NCI-H146 treated with DMSO at 0.1 percent for 48 hours (cell line): Measurements from ENCODE around the gene NUDT21.
"Not testable (repeated sequence)": the region's sequence is repeated elsewhere in the genome, so short reads cannot be mapped to it uniquely, and the experiment has no call there.

Source experiments
- DNase-seq: peaks from one replicate; lab custom pipeline; 2025; ENCODE audit not compliant: unreplicated experiment; lab: John Stamatoyannopoulos, UW

The NUDT21 gene

GRCh38 chr16:56450986-56451752, at the start of gene NUDT21, which contains the start of gene OGFOD1:
Gene NUDT21 (minus strand): TSS chr16:56451332. CDS start chr16:56451202, 130 bp downstream.
Gene OGFOD1 (plus strand): TSS chr16:56451554. CDS start chr16:56451613, 59 bp downstream.
- peak; percentile 95 for DNase-seq

DNA sequence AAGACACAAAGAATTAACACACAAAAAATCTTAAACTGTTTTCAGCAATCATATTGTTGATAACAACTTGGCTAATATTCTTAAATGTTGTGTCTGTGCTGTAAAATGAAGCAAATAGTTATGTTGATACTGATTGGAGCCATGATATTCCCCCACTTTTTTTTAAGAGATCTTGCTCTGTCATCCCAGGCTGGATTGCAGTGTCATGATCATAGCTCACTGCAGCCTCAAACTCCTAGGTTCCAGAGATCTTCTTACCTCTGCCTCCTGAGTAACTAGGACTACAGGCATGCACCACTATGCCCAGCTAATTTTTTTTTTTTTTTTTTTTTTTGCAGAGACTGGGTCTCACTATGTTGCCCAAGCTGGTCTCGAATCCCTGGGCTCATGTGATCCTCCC, 42.7 kb upstream of the NUDT21 start:
- DNase-seq: no peak

- no peak for DNase-seq
Measured at GRCh38 chr16:56493126-56493525, 42.0 kb upstream of the NUDT21 start.

DNA sequence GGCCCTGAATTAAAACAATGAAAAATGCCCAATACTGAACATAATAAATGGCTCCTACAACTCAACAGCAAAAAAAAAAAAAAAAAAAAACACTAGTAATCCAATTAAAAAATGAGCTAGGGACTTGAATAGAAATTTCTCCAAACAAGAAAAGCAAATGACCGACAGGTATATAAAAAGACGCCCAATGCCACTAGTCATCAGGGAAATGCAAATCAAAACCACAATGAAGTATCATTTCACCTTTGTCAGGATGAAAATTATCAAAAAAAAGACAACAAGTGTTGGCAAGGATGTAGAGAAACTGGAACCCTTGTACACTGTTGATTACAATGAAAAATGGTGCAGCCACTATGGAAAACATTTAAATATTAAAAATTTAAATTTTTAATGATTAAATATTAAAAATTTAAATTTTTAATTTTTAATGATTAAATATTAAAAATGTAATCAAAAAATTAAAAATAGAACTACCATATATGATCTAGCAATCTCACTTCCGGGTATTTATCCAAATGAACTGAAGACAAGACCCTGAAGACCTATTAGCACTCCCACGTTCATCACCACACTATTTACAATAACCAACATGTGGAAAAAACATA, 40.6 kb upstream of the NUDT21 start:
- DNase-seq: no peak

DNA sequence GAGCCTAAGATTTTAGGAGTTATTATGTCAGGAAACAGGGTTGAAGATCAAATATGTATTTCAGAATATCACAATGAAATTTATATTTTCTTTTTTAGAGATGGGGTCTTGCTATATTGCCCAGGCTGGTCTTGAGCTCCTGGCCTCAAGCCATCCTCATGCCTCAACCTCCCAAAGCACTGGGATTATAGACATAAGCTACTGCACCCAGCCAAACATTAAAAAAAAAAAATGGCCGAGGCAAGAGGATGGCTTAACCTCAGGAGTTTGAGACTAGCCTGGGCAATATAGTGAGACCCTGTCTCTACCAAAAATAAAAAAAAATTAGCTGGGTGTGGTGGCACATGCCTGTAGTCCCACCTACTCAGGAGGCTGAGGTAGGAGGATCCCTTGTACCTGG, 37.7 kb upstream of the NUDT21 start:
- DNase-seq: not testable (repeated sequence)

DNA sequence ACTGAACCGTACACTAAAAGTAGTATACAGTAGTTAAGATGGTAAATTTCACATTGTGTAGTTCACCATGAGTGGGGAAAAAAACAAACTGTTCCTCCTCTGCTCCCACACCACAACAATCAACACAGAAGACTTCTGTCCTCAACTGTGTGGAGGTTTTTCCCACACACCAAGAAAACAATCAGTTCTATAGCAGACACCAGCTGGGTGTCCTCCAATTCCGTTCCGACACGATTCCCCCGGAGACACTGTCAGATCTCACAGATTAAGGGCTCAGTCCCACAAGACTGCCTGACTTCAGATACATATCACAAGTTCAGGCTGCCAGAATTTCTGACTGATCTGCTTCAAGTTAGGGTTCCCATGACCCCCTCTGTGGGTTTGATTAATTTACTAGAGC, 36.9 kb upstream of the NUDT21 start:
- DNase-seq: no peak

- DNase-seq: no peak
Measured at GRCh38 chr16:56483394-56483793, 32.3 kb upstream of the NUDT21 start.

- DNase-seq: no peak
Measured at GRCh38 chr16:56482683-56483236, 31.6 kb upstream of the NUDT21 start.

DNA sequence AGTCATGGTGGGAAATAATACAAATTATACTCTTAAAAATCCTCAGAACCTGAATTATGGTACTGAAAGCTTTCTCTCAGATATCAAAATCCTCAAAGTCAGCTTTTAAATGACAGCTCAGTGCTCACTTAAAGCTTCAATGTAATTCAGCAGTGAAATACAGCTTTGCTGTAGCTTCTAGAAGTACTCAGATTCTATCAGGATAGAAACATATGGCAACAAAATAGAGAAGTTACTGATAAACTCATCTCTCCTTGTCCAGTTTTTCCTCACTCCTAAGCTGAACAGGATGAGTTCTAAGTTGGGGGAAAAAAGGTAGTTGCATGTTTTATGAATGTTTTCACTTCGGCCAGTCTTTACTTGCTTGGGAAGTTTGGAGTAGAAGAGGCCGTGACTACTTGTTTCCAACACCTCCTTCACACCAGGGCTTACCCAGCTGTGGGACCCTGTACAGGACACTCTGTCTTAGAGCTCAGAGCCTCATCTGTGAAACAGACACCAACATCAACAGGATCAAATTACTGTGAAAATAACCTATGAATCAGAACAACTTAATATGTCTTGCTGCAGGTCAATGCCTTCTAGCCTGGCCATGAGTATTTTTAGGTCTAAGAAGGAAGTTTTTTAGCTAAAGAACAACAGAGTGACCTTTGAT, 30.5 kb upstream of the NUDT21 start:
- DNase-seq: no peak

GRCh38 chr16:56480776-56481467, 29.8 kb upstream of the NUDT21 start:
- no peak for DNase-seq

- no peak for DNase-seq
Measured at GRCh38 chr16:56479469-56479868, 28.3 kb upstream of the NUDT21 start.

- no peak for DNase-seq
Measured at GRCh38 chr16:56478281-56479049, 27.3 kb upstream of the NUDT21 start.

GRCh38 chr16:56477096-56477878, 26.2 kb upstream of the NUDT21 start:
- DNase-seq: no peak

GRCh38 chr16:56475201-56475600, 24.1 kb upstream of the NUDT21 start:
- DNase-seq: peak; percentile 11

DNA sequence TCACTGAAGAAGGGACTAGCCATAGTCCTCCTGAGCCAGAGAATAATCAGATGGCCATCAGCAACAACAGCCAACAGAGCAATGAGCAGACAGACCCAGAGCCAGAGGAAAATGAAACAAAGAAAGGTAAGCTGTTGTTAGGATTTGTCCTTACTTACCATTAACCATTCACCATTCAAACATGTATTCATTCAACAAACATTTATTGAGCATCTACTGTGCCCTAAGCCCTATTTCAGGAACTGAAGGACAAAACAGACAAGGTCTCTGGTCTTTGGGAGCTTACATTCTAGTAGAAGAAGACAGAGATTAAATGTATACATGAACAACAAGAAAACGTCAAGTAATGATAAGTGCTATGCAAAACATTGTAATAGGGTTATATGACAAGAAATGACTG, 19.5 kb upstream of the NUDT21 start:
- DNase-seq: no peak

DNA sequence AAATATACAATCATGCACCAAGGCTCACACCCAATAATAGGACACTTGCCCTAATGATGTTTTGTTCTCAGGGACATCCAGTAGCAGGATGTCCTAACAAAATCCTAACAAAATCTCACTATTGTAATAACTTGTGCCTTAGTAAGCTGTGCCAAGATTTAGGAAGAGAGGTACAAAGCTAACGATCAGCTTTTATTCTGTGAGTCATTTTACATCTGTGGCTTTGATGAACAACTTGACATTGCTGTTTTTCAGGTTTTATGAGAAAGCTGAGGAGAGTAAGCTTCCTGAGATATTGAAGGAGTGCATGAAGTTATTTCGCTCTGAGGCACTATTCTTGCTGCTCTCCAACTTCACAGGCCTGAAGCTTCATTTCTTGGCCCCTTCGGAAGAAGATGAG, 19.1 kb upstream of the NUDT21 start:
- no peak for DNase-seq

DNA sequence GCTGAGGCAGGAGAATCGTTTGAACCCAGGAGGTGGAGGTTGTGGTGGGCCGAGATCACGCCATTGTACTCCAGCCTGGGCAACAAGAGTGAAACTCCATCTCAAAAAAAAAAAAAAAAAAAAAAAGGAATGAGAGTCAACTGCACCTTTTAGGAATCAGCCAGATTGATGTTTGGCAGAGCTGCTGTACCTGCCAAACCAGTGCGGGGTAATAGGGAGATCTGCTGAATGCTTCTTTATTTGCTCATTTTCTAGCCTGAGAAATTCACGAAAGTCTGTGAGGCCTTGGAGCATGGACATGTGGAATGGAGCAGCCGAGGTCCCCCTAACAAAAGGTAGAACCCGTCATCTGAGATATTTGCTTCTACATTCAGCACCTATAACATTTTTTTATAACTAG, 18.6 kb upstream of the NUDT21 start:
- DNase-seq: no peak

DNA sequence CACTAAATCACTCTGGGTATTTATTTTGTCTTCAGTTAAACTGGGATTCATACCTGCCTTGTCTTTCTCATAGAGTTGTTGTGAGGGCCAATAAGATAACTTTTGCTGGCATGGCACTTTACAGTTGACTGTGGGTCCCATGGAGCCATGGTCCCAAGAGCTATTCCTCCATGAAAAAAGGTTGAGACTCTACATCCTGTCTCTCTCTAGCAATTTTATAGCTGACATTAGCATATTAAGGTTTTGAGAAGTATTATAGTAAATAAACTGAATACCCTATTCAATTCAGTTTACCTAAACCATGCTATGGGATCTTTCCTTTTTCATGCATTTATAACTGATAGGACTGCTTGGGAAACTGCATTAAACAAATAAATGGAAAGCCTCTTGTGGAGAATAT, 17.7 kb upstream of the NUDT21 start:
- DNase-seq: no peak

- no peak for DNase-seq
Measured at GRCh38 chr16:56466344-56466743, 15.2 kb upstream of the NUDT21 start.

DNA sequence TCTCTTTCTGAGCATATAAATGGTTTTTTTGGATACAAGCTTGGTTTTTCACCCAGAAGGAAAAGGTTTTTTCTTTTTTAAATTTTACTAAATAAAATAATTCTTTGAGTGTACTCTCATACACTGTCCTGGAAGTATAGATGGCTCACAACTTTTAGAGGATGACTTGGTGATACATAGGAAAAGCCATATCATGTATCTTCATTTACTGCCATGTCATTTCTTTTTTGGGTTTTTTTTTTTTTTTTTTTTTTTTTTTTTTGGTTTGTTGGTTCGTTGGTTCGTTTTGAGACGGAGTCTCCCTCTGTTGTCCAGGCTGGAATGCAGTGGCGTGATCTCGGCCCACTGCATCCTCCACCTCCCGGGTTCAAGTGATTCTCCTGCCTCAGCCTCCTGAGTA, 12.0 kb upstream of the NUDT21 start:
- no peak for DNase-seq
